Adrenal gland (tissue), 12 donors: Measurements from ENCODE around the gene VASH1. TPM values are rescaled to one million over a fixed set of nuclear protein-coding genes. Genes with fewer than 3 reads are reported as not detected.
A peak's percentile ranks its signal among the peaks of the same experiment; 100 is the strongest.

Experiments used
- DNase-seq, 7 donors: peaks; one replicate each; pipeline ENCODE4 v3.0.0-alpha.2; 2019 to 2020
- H3K27ac ChIP-seq, 5 donors: fragments of 200-600 bp; sonication (generic) in 4 of 5; 1 replicate in 3 of 5; 2 replicates in 2 of 5; pipeline versions ENCODE4 v1.5.1 to v1.8.0; 2016 to 2020; ENCODE audit warnings: mild to moderate bottlenecking in 1 of 5
- H3K27me3 ChIP-seq: fragments of 200-600 bp; 2 replicates; pipeline ENCODE4 v1.8.0; 2021
- H3K36me3 ChIP-seq, 2 donors: fragments of 200-600 bp; replicated peaks in 1 of 2; 1 replicate in 1 of 2; 2 replicates in 1 of 2; pipeline versions ENCODE4 v1.5.1 to v1.8.0; 2018 to 2022
- H3K4me1 ChIP-seq, 2 donors: fragments of 200-600 bp; replicated peaks in 1 of 2; 1 replicate in 1 of 2; 2 replicates in 1 of 2; pipeline versions ENCODE4 v1.5.1 to v1.8.0; 2018 to 2021
- H3K4me3 ChIP-seq, 4 donors: fragments of 200-600 bp; sonication (generic) in 3 of 4; one replicate each; pipeline ENCODE4 v1.5.1; 2016 to 2018
- H3K9me3 ChIP-seq, 3 donors: fragments of 200-600 bp; sonication (generic) in 1 of 3; replicated peaks in 1 of 3; 1 replicate in 2 of 3; 2 replicates in 1 of 3; pipeline versions ENCODE4 v1.5.1 to v1.8.0; 2016 to 2021
- CTCF ChIP-seq, 6 experiments: fragments of 450-650 bp in 4 of 6; fragments of 200-600 bp in 2 of 6; sonication (generic) in 1 of 6; IDR thresholded peaks; 1 replicate in 5 of 6; 2 replicates in 1 of 6; pipeline versions ENCODE4 v1.5.1 to v1.8.0; 2016 to 2021; ENCODE audit warnings: antibody characterized with exemption in 6 of 6, mild to moderate bottlenecking in 2 of 6, moderate library complexity in 1 of 6
- POLR2A ChIP-seq, 2 donors: fragments of 450-650 bp; IDR thresholded peaks; one replicate each; pipeline ENCODE4 v1.6.1; 2017; ENCODE audit warnings: antibody characterized with exemption in 2 of 2, mild to moderate bottlenecking in 2 of 2, moderate library complexity in 1 of 2
- WGBS, 4 donors: extraction: QIAGEN DNeasy Blood & Tissue Kit in 2 of 4; methylation state at CpG; one replicate each; pipeline versions ENCODE4 v1.1.5 to v1.1.7; 2013 to 2017; 5-methylcytosine and 5-hydroxymethylcytosine counted together
- intact Hi-C, 2 donors: fragments of 100-400 bp; cut with DNase I; formaldehyde crosslinking; loops; one replicate each; pipeline versions ENCODE4 v1.14.1 to v1.15.0; 2022 to 2023
- polyA plus RNA-seq, 3 donors: library from polyadenylated mRNA; stranded (reverse); fragments of 200-250 nt in 2 of 3; fragments of 350-450 nt in 1 of 3; fragmentation: Illumina TruSeq in 1 of 3; extraction: RNeasy Lipid Tissue Mini Kit (QIAGEN cat#74804) in 1 of 3; gene quantifications; one replicate each; pipeline ENCODE4 v1.2.3, GENCODE V29; 2013 to 2014
- total RNA-seq, 9 donors: library from RNA; depleted of rRNA in 4 of 9; stranded (reverse); fragments of >200 nt in 4 of 9; fragments of 120-200 nt in 1 of 9; fragmentation: NEBNext Ultra II Directional in 1 of 9; extraction: Animal tissue kit (Norgen Biotek cat#: 25700) in 1 of 9; gene quantifications; one replicate each; pipeline versions ENCODE4 v1.1.0 to v1.2.4, GENCODE V29; 2013 to 2023
- donor health status: healthy with polysubstance abuse.
- donor health status: Bipolar disorder and iron deficiency.
- donor health status: DM: yes; HTN: yes; CAD: no.
- donor health status: DM: no; HTN: no; CAD: no.
- donor health status: DM: no; HTN: no; CAD: no.
- donor health status: DM: yes; HTN: yes; CAD: no.

VASH1 gene
- total and polyA plus RNA-seq, 12 donors, result 13.6 to 58.5 (median 23.9) TPM

GRCh38 chr14:76808990-76809389 is 47.7 kb downstream of the VASH1 start:
- Histone ChIP-seq H3K9me3 (no peaks in the 10 kb centered on the region), H3K27me3 (no peaks in the 10 kb centered on the region), H3K4me3 (no peak overlapping the region), H3K27ac (no peak overlapping the region), H3K36me3 (peaks cover 0 to 46% of the 10 kb centered on the region in 2 donors), H3K4me1 (peaks cover 6 to 24% of the 10 kb centered on the region in 2 donors)
- DNase-seq, result no peak
- 89 to 100% (median 97%) methylated on average over 2 to 4 of the region's 4 CpGs for WGBS, 4 donors
- intact Hi-C loops, result no loop called here
- TF ChIP-seq POLR2A (IDR thresholded peaks at IDR 0.05) (no peak), CTCF (IDR thresholded peaks at IDR 0.05) (no peak)

GRCh38 chr14:76810525-76810924 is 49.3 kb downstream of the VASH1 start:
- Histone ChIP-seq H3K27ac (peak overlapping the region in 2 of 5 donors; percentile 52 to 88), H3K4me1 (peaks cover 6 to 24% of the 10 kb centered on the region in 2 donors), H3K4me3 (peak overlapping the region in 1 of 4 donors; percentile 71), H3K36me3 (peaks cover 0 to 36% of the 10 kb centered on the region in 2 donors), H3K9me3 (no peaks in the 10 kb centered on the region), H3K27me3 (no peaks in the 10 kb centered on the region)
- TF ChIP-seq CTCF (IDR thresholded peaks at IDR 0.05) (no peak), POLR2A (IDR thresholded peaks at IDR 0.05) (no peak)
- intact Hi-C loops, result no loop called here
- WGBS, 4 donors, result 9 to 20% (median 15%) methylated on average over 3 of the region's 3 CpGs
- DNase-seq, result no peak

- Histone ChIP-seq H3K36me3 (peaks cover 0 to 32% of the 10 kb centered on the region in 2 donors), H3K4me3 (peak overlapping the region in 1 of 4 donors; percentile 71), H3K27ac (peak overlapping the region in 3 of 5 donors; percentile 52 to 91 (median 88)), H3K27me3 (no peaks in the 10 kb centered on the region), H3K9me3 (no peaks in the 10 kb centered on the region), H3K4me1 (peaks cover 6 to 24% of the 10 kb centered on the region in 2 donors)
- intact Hi-C loops, result no loop called here
- WGBS, 4 donors, result 2 to 5% (median 3%) methylated on average over 7 to 9 of the region's 9 CpGs
- TF ChIP-seq CTCF (IDR thresholded peaks at IDR 0.05) (peak; percentile 24 to 61 (median 52)), POLR2A (IDR thresholded peaks at IDR 0.05) (no peak)
- DNase-seq, result peak in 6 of 7 donors; percentile 46 to 64 (median 56)
These were observed 49.7 kb downstream of the VASH1 start for GRCh38 chr14:76810953-76811400.

- intact Hi-C loops, result no loop called here
- peak overlapping the region in 2 of 5 donors; percentile 88 to 91 for H3K27ac ChIP-seq
- H3K36me3 ChIP-seq, result peaks cover 0 to 26% of the 10 kb centered on the region in 2 donors
- DNase-seq, result no peak
- no peaks in the 10 kb centered on the region for H3K27me3 ChIP-seq
- H3K9me3 ChIP-seq, result no peaks in the 10 kb centered on the region
- no peak for TF ChIP-seq POLR2A (IDR thresholded peaks at IDR 0.05)
- no peak for TF ChIP-seq CTCF (IDR thresholded peaks at IDR 0.05)
- peaks cover 6 to 24% of the 10 kb centered on the region in 2 donors for H3K4me1 ChIP-seq
- 45 to 70% (median 52%) methylated on average over 4 of the region's 4 CpGs for WGBS, 4 donors
- H3K4me3 ChIP-seq, result peak overlapping the region in 2 of 4 donors; percentile 71 to 89
These were observed 50.3 kb downstream of the VASH1 start for GRCh38 chr14:76811561-76811960.
